HepG2 (cell line): ENCODE data around the gene HTR1D. TPM values are rescaled to one million over a fixed set of nuclear protein-coding genes. Genes with fewer than 3 reads are reported as not detected.

Experiments
- ATAC-seq: fragments of 200-7000 bp; cut with Tn5 transposase; 3 replicates; pipeline ENCODE4 v1.9.1; 2020; ENCODE audit warnings: mild to moderate bottlenecking, moderate library complexity
- BruUV-seq: library from RNA; stranded (reverse); fragments of 400-500 nt; replicated peaks from 2 replicates; lab custom pipeline; 2021; lab: Mats Ljungman, UMichigan
- CTCF ChIA-PET: fragments of 300-600 bp; formaldehyde crosslinking; extraction: SDS; loops from one replicate; lab custom pipeline; 2021; ENCODE audit warnings: low total read pairs, inconsistent platforms, low intra/inter-chr PET ratio; lab: Yijun Ruan, JAX
- POLR2A ChIA-PET: fragments of 350-600 bp; sonication (Branson Sonifier 250); formaldehyde crosslinking; loops from one replicate; lab custom pipeline; 2020; ENCODE audit warnings: antibody characterized with exemption, inconsistent platforms; lab: Yijun Ruan, JAX
- DNase-seq: peaks from one replicate; pipeline ENCODE4 v3.0.0-alpha.2; 2015; ENCODE audit warnings: low spot score
- FAIRE-seq: peaks from 3 replicates; lab custom pipeline; 2011; peaks lifted over from hg19 to GRCh38; lab: Jason Lieb, UNC
- H2AFZ ChIP-seq: one replicate; pipeline ENCODE4 v1.6.1; 2011; ENCODE audit warnings: low read length, inconsistent platforms
- H3K27ac ChIP-seq: fragments of 300-600 bp; 3 replicates; pipeline ENCODE4 v1.8.0; 2011; ENCODE audit warnings: mixed run types, mild to moderate bottlenecking, mixed read lengths, low read length, inconsistent platforms; ENCODE audit not compliant: insufficient read depth; ENCODE audit errors: extremely low read length
- H3K27me3 ChIP-seq, 2 experiments: fragments of 200-600 bp in 1 of 2; 2 replicates in 1 of 2; 3 replicates in 1 of 2; pipeline versions ENCODE4 v1.6.0 to v1.8.0; 2011; ENCODE audit warnings: low read length in 2 of 2, mild to moderate bottlenecking in 2 of 2, moderate library complexity in 2 of 2, inconsistent platforms in 1 of 2; ENCODE audit not compliant: insufficient read depth in 2 of 2, control insufficient read depth in 1 of 2
- H3K36me3 ChIP-seq, 2 experiments: fragments of 200-600 bp in 1 of 2; replicated peaks in 1 of 2; 2 replicates in 1 of 2; 3 replicates in 1 of 2; pipeline versions ENCODE4 v1.5.1 to v1.8.0; 2011; ENCODE audit warnings: low read length in 2 of 2, inconsistent platforms in 1 of 2; ENCODE audit not compliant: insufficient read depth in 2 of 2, control insufficient read depth in 1 of 2
- H3K4me1 ChIP-seq: 2 replicates; pipeline ENCODE4 v1.5.1; 2012; ENCODE audit warnings: low read length, inconsistent platforms; ENCODE audit not compliant: insufficient read depth
- H3K4me2 ChIP-seq: 2 replicates; pipeline ENCODE4 v1.6.0; 2011; ENCODE audit warnings: low read depth, low read length, inconsistent platforms
- H3K4me3 ChIP-seq, 3 experiments: fragments of 200-600 bp in 1 of 3; sonication (generic), shearing (Covaris generic) in 1 of 3; replicated peaks in 1 of 3; 2 replicates each; pipeline ENCODE4 v1.5.1; 2011 to 2016; ENCODE audit warnings: low read length in 3 of 3, inconsistent platforms in 2 of 3, low read depth in 2 of 3, mild to moderate bottlenecking in 2 of 3, control low read depth in 1 of 3, mixed read lengths in 1 of 3; ENCODE audit not compliant: insufficient read depth in 1 of 3
- H3K79me2 ChIP-seq: one replicate; pipeline ENCODE4 v1.6.1; 2011; ENCODE audit warnings: low read length, inconsistent platforms; ENCODE audit not compliant: insufficient read depth
- H3K9ac ChIP-seq: 2 replicates; pipeline ENCODE4 v1.6.0; 2011; ENCODE audit warnings: mild to moderate bottlenecking, low read depth, low read length, inconsistent platforms; ENCODE audit not compliant: insufficient read depth
- H3K9me3 ChIP-seq: 2 replicates; pipeline ENCODE4 v1.5.1; 2012; ENCODE audit warnings: mild to moderate bottlenecking, low read length
- H4K20me1 ChIP-seq: 2 replicates; pipeline ENCODE4 v1.6.0; 2011; ENCODE audit warnings: inconsistent platforms, mild to moderate bottlenecking, low read length, moderate library complexity; ENCODE audit not compliant: insufficient read depth
- ATF7-NPFF ChIP-seq: sonication (generic); formaldehyde crosslinking; IDR thresholded peaks from 2 replicates; pipeline ENCODE4 v1.8.1; 2023; ENCODE audit warnings: mild to moderate bottlenecking, low read depth, missing genetic modification reagents, moderate library complexity
- ETV6 ChIP-seq: sonication (generic); formaldehyde crosslinking; conservative IDR thresholded peaks from 2 replicates; pipeline ENCODE4 v1.4.0; 2020; ENCODE audit warnings: missing genetic modification reagents
- FIP1L1 ChIP-seq: fragments of 200-400 bp; formaldehyde crosslinking; IDR thresholded peaks from 2 replicates; pipeline ENCODE4 v1.6.1; 2018; ENCODE audit warnings: low read depth, mild to moderate bottlenecking, low read length, moderate library complexity, borderline replicate concordance; ENCODE audit not compliant: insufficient read depth
- GLI4 ChIP-seq: sonication (generic); formaldehyde crosslinking; IDR thresholded peaks from 2 replicates; pipeline ENCODE4 v1.5.1; 2020; ENCODE audit warnings: missing genetic modification reagents, mild to moderate bottlenecking, moderate library complexity, borderline replicate concordance
- HNRNPL ChIP-seq: fragments of 200-400 bp; formaldehyde crosslinking; IDR thresholded peaks from 2 replicates; pipeline ENCODE4 v1.6.1; 2017; ENCODE audit warnings: mild to moderate bottlenecking, low read depth, low read length
- IRX3 ChIP-seq: sonication (generic); formaldehyde crosslinking; IDR thresholded peaks from 2 replicates; pipeline ENCODE4 v1.8.1; 2023; ENCODE audit warnings: mild to moderate bottlenecking, low read depth, missing genetic modification reagents, borderline replicate concordance
- ISL2 ChIP-seq: sonication (generic); formaldehyde crosslinking; IDR thresholded peaks from 2 replicates; pipeline ENCODE4 v1.5.0; 2020; ENCODE audit warnings: missing genetic modification reagents
- MAZ ChIP-seq, 2 experiments: sonication (generic) in 1 of 2; formaldehyde crosslinking in 1 of 2; IDR thresholded peaks; 2 replicates each; pipeline versions ENCODE4 v1.5.0 to v1.6.1; 2012 to 2020; ENCODE audit warnings: low read depth in 2 of 2, mild to moderate bottlenecking in 2 of 2, borderline replicate concordance in 1 of 2, improper control_type of control experiment in 1 of 2, low read length in 1 of 2, missing genetic modification reagents in 1 of 2, moderate library complexity in 1 of 2
- PAX8 ChIP-seq: sonication (generic); formaldehyde crosslinking; IDR thresholded peaks from 2 replicates; pipeline ENCODE4 v1.8.0; 2022; ENCODE audit warnings: mild to moderate bottlenecking, missing genetic modification reagents, borderline replicate concordance
- POGZ ChIP-seq: sonication (generic); formaldehyde crosslinking; IDR thresholded peaks from 2 replicates; pipeline ENCODE4 v1.4.0; 2020; ENCODE audit warnings: mild to moderate bottlenecking, missing genetic modification reagents
- RARA ChIP-seq: IDR thresholded peaks from 2 replicates; pipeline ENCODE4 v1.6.1; 2016; ENCODE audit warnings: missing genetic modification reagents, missing compliant biosample characterization
- SRY ChIP-seq: sonication (generic); formaldehyde crosslinking; IDR thresholded peaks from 2 replicates; pipeline ENCODE4 v1.8.0; 2022; ENCODE audit warnings: mild to moderate bottlenecking, missing genetic modification reagents
- TARDBP ChIP-seq: sonication (generic); formaldehyde crosslinking; IDR thresholded peaks from 2 replicates; pipeline ENCODE4 v1.8.0; 2022; ENCODE audit warnings: mild to moderate bottlenecking, missing genetic modification reagents
- THYN1 ChIP-seq: sonication (generic); formaldehyde crosslinking; IDR thresholded peaks from 2 replicates; pipeline ENCODE4 v1.8.1; 2023; ENCODE audit warnings: low read depth, mild to moderate bottlenecking, moderate library complexity, missing genetic modification reagents, borderline replicate concordance
- ZNF451 ChIP-seq: sonication (generic); formaldehyde crosslinking; IDR thresholded peaks from 2 replicates; pipeline ENCODE4 v1.5.0; 2020; ENCODE audit warnings: mild to moderate bottlenecking, missing genetic modification reagents
- ZNF724P ChIP-seq: sonication (generic); formaldehyde crosslinking; IDR thresholded peaks from 2 replicates; pipeline ENCODE4 v1.8.0; 2022; ENCODE audit warnings: missing genetic modification reagents, borderline replicate concordance
- ZNF775 ChIP-seq: sonication (generic); formaldehyde crosslinking; IDR thresholded peaks from 2 replicates; pipeline ENCODE4 v1.4.0; 2020; ENCODE audit warnings: missing genetic modification reagents, mild to moderate bottlenecking, moderate library complexity, borderline replicate concordance
- ZNF891 ChIP-seq: sonication (generic); formaldehyde crosslinking; IDR thresholded peaks from 2 replicates; pipeline ENCODE4 v1.5.0; 2020; ENCODE audit warnings: mild to moderate bottlenecking, missing genetic modification reagents
- ZSCAN25 ChIP-seq: sonication (generic); formaldehyde crosslinking; IDR thresholded peaks from 2 replicates; pipeline ENCODE4 v1.8.0; 2022; ENCODE audit warnings: mild to moderate bottlenecking, missing genetic modification reagents
- ZZZ3 ChIP-seq: sonication (generic); formaldehyde crosslinking; IDR thresholded peaks from 2 replicates; pipeline ENCODE4 v1.4.0; 2020; ENCODE audit warnings: missing genetic modification reagents, mild to moderate bottlenecking, borderline replicate concordance
- WGBS: methylation state at CpG from one replicate; pipeline ENCODE4 v1.1.6; 2017; ENCODE audit warnings: low lambda C conversion rate; 5-methylcytosine and 5-hydroxymethylcytosine counted together
- in situ Hi-C: cut with HindIII; loops from 2 replicates; pipeline ENCODE4 v1.10.0; 2017; ENCODE audit warnings: low pct_unique_long_range_greater_than_20kb; ENCODE audit not compliant: extremely low pct_ligation_motif_present
- intact Hi-C: fragments of 100-400 bp; cut with micrococcal nuclease; formaldehyde crosslinking; loops from one replicate; pipeline ENCODE4 v1.10.0; 2022; ENCODE audit not compliant: unreplicated experiment
- polyA plus RNA-seq, 8 experiments: library from polyadenylated mRNA; depleted of rRNA in 3 of 8; stranded (reverse) in 7 of 8; unstranded in 1 of 8; fragments of >200 nt; fragmentation: Illumina TruSeq in 4 of 8; extraction: Trizol in 4 of 8; gene quantifications; 2 replicates each; pipeline versions ENCODE4 v1.2.1 to v1.2.3, GENCODE V29; 2011 to 2016; ENCODE audit warnings: low read depth in 4 of 8, missing spikeins in 1 of 8, mixed read lengths in 1 of 8; ENCODE audit not compliant: insufficient read depth in 1 of 8
- total RNA-seq, 5 experiments: library from RNA; depleted of rRNA; stranded (reverse); fragments of >200 nt; fragmentation: Illumina TruSeq; extraction: Trizol; gene quantifications; 2 replicates each; pipeline ENCODE4 v1.2.3, GENCODE V29; 2016; ENCODE audit warnings: low read depth in 1 of 5
- TF ChIP-seq, protein P1 (sequence below): IDR thresholded peaks from 2 replicates; pipeline ENCODE4 v1.6.1; 2016; ENCODE audit warnings: missing genetic modification reagents, missing compliant biosample characterization
- TF ChIP-seq, protein P2 (sequence below): sonication (generic); formaldehyde crosslinking; IDR thresholded peaks from 2 replicates; pipeline ENCODE4 v1.4.0; 2020; ENCODE audit warnings: missing genetic modification reagents, borderline replicate concordance

The HTR1D gene
- total and polyA plus RNA-seq, 2 of the 13 experiments (the other 11 are each of a cell fraction or from before 2014, with no cell fraction given): 0.04 to 0.07 TPM

DNA sequence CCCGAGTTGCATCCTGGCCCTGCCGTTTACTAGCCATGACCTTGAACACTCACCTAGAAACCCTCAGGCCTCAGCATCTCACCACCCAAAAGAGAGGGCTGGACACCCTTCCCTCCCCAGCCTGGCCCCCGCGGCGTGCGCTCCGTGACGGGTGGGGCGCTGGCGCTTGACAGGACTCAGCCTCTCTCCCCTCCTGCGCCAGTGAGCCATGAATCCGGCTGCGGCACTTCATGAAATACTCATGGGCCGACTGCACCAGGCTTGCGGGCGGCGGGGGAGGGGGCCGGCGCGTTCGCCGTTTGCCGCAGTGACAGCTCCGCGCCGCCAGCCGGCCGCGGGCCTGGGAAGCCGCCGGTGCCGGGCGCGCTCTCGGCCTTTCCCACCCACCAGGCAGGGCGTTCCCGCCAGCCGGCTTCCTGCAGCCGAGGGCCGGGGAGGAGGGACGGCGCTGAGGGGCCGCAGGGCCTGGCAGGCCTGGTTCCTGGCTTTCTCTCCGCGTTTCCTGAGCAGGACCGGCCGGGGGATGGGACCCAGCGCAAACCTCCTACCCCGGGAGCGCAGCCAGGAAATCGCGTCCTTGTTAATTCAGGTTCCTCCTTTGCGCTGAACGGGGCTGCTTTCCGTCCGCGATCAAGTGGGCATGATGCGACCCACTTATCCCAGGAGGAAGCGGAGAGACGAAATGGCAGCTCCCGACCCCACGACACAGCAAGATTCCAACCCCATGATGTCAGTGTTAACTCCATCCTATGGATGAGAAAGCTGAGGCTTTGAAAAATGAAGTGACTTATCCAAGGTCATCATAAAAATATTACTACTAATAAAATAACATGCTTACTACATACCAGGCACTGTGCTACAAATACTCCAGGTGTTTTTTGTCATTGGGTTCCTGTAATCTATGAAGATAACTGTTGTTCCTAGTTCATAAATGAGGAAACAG lies 39.6 kb downstream of the HTR1D start:
- H3K4me1 ChIP-seq: peaks cover 54% of the 10 kb centered on the region
- peak overlapping the region; percentile 27 for H2AFZ ChIP-seq
- H3K9me3 ChIP-seq: no peaks in the 10 kb centered on the region
- in situ Hi-C loops: no loop called here
- no TSS peak for BruUV-seq
- no peaks in the 10 kb centered on the region for H3K79me2 ChIP-seq
- no peak overlapping the region for H3K27ac ChIP-seq
- ATAC-seq (peak; percentile 90), FAIRE-seq (no peak), DNase-seq (peak; percentile 25)
- WGBS: 6% methylated on average over 4 of the region's 62 CpGs
- ChIA-PET CTCF (interaction anchor here (3.1 kb wide), 1 partner anchor 79 kb away, joined by 17 read pairs; no protein-coding TSS in a partner anchor), POLR2A (interaction anchor here (0.7 to 2.3 kb wide), 2 partner anchors 10 kb away, joined by 3 to 8 read pairs; no protein-coding TSS in a partner anchor)
- no peaks in the 10 kb centered on the region for H4K20me1 ChIP-seq
- H3K27me3 ChIP-seq: peaks cover 0 to 8% of the 10 kb centered on the region in 2 experiments; a peak in 2 of 5 replicates
- intact Hi-C loops: no loop called here
- H3K9ac ChIP-seq: peak overlapping the region; percentile 70
- peak overlapping the region; percentile 64 to 84 (median 75) for H3K4me3 ChIP-seq
- H3K36me3 ChIP-seq: no peaks in the 10 kb centered on the region
- peak overlapping the region; percentile 98 for H3K4me2 ChIP-seq
- TF ChIP-seq TARDBP (CRISPR knock-in tag) (no peak), MAZ (IDR thresholded peaks at IDR 0.05; ENCODE audit: borderline replicate concordance, low read depth, low read length) (no peak), MAZ (CRISPR knock-in tag; IDR thresholded peaks at IDR 0.05; ENCODE audit: low read depth) (peak; percentile 72; the same call in 1 of the 2 replicates), POGZ (no peak), PAX8 (no peak), ZNF775 (CRISPR knock-in tag) (no peak), ZNF451 (peak; percentile 88; the same call in 1 of the 2 replicates), GLI4 (CRISPR knock-in tag) (0 out of 2 replicates have a peak, but pooled peaks have one; percentile 54), ZNF891 (CRISPR knock-in tag) (peak; percentile 73; the same call in 1 of the 2 replicates), SRY (CRISPR knock-in tag) (peak; percentile 78), ZSCAN25 (CRISPR knock-in tag) (no peak), THYN1 (CRISPR knock-in tag) (no peak), ZZZ3 (CRISPR knock-in tag) (no peak), ZNF724P (CRISPR knock-in tag) (no peak), ETV6 (CRISPR knock-in tag) (no peak), ATF7-NPFF (CRISPR knock-in tag) (peak; percentile 74; the same call in 1 of the 2 replicates), ISL2 (CRISPR knock-in tag) (no peak), HNRNPL (no peak), FIP1L1 (no peak), RARA (CRISPR knock-in tag) (no peak), IRX3 (CRISPR knock-in tag) (peak; percentile 93)
- TF ChIP-seq, protein P1, sequence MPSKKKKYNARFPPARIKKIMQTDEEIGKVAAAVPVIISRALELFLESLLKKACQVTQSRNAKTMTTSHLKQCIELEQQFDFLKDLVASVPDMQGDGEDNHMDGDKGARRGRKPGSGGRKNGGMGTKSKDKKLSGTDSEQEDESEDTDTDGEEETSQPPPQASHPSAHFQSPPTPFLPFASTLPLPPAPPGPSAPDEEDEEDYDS: no peak
- TF ChIP-seq, protein P2, sequence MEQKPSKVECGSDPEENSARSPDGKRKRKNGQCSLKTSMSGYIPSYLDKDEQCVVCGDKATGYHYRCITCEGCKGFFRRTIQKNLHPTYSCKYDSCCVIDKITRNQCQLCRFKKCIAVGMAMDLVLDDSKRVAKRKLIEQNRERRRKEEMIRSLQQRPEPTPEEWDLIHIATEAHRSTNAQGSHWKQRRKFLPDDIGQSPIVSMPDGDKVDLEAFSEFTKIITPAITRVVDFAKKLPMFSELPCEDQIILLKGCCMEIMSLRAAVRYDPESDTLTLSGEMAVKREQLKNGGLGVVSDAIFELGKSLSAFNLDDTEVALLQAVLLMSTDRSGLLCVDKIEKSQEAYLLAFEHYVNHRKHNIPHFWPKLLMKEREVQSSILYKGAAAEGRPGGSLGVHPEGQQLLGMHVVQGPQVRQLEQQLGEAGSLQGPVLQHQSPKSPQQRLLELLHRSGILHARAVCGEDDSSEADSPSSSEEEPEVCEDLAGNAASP (CRISPR knock-in tag): no peak
